Tibial artery (tissue), 4 donors: ENCODE measurements around the gene FBXO44.

Experiments used
- DNase-seq, 2 donors: peaks; one replicate each; pipeline ENCODE4 v3.0.0-alpha.2; 2019
- H3K27ac ChIP-seq, 2 donors: fragments of 200-600 bp; sonication (generic) in 1 of 2; 1 replicate in 1 of 2; 2 replicates in 1 of 2; pipeline ENCODE4 v1.5.1; 2018 to 2019; ENCODE audit warnings: mild to moderate bottlenecking in 1 of 2
- H3K27me3 ChIP-seq, 2 donors: fragments of 200-600 bp; sonication (generic) in 1 of 2; one replicate each; pipeline versions ENCODE4 v1.5.1 to v1.6.0; 2016 to 2019
- H3K36me3 ChIP-seq, 3 donors: fragments of 200-600 bp; sonication (generic) in 2 of 3; one replicate each; pipeline ENCODE4 v1.5.1; 2016 to 2019; ENCODE audit warnings: mild to moderate bottlenecking in 2 of 3
- H3K4me1 ChIP-seq, 4 donors: fragments of 200-600 bp; sonication (generic) in 2 of 4; 1 replicate in 3 of 4; 2 replicates in 1 of 4; pipeline ENCODE4 v1.5.1; 2016 to 2019
- H3K4me3 ChIP-seq, 2 donors: fragments of 200-600 bp; sonication (generic) in 1 of 2; 1 replicate in 1 of 2; 2 replicates in 1 of 2; pipeline ENCODE4 v1.5.1; 2018 to 2019; ENCODE audit warnings: mild to moderate bottlenecking in 2 of 2
- H3K9me3 ChIP-seq, 3 donors: fragments of 200-600 bp; sonication (generic) in 1 of 3; one replicate each; pipeline ENCODE4 v1.5.1; 2016 to 2019
- intact Hi-C: fragments of 100-400 bp; cut with DNase I; formaldehyde crosslinking; loops from one replicate; pipeline ENCODE4 v1.15.0; 2023; ENCODE audit warnings: low total_unique reads
- TF ChIP-seq, protein P1 (sequence below), 2 experiments: fragments of 200-600 bp in 1 of 2; fragments of 450-650 bp in 1 of 2; IDR thresholded peaks; one replicate each; pipeline ENCODE4 v1.5.1; 2017 to 2019; ENCODE audit warnings: antibody characterized with exemption in 2 of 2, mild to moderate bottlenecking in 1 of 2, moderate library complexity in 1 of 2

Gene FBXO44

GRCh38 chr1:11682799-11683198 is 28.1 kb downstream of the FBXO44 start:
- intact Hi-C loops = no loop called here
- TF ChIP-seq, protein P1, sequence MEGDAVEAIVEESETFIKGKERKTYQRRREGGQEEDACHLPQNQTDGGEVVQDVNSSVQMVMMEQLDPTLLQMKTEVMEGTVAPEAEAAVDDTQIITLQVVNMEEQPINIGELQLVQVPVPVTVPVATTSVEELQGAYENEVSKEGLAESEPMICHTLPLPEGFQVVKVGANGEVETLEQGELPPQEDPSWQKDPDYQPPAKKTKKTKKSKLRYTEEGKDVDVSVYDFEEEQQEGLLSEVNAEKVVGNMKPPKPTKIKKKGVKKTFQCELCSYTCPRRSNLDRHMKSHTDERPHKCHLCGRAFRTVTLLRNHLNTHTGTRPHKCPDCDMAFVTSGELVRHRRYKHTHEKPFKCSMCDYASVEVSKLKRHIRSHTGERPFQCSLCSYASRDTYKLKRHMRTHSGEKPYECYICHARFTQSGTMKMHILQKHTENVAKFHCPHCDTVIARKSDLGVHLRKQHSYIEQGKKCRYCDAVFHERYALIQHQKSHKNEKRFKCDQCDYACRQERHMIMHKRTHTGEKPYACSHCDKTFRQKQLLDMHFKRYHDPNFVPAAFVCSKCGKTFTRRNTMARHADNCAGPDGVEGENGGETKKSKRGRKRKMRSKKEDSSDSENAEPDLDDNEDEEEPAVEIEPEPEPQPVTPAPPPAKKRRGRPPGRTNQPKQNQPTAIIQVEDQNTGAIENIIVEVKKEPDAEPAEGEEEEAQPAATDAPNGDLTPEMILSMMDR (IDR thresholded peaks at IDR 0.05) = no peak
- no peak overlapping the region for H3K27ac ChIP-seq

DNA sequence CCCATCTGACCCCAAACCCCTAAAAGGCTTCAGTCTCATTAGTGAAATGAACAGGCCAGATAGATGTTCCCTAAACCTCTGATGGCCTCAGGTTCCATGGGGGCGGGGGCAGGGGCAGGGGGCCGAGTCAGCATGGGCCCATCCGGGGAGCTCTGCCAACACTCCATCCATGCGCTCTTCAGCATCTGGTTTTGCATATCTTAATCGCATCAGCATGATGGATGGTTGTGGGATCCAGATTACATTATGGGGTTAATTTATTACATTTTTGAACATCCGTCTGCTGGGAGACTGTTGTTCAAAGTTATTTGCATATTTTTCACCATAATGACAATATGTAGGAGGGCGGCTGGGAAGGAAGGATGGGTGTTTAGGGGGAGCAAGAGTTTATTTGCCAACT is 29.4 kb downstream of the FBXO44 start:
- Histone ChIP-seq H3K36me3 (no peaks in the 10 kb centered on the region), H3K27me3 (peaks cover 0 to 26% of the 10 kb centered on the region in 2 donors)
- intact Hi-C loops = no loop called here

More at GRCh38 chr1:11682799-11683198, 28.1 kb downstream of the FBXO44 start:
- Histone ChIP-seq H3K36me3 (no peaks in the 10 kb centered on the region), H3K4me1 (peaks cover 0 to 20% (median 14%) of the 10 kb centered on the region in 4 donors), H3K4me3 (no peak overlapping the region), H3K9me3 (no peaks in the 10 kb centered on the region), H3K27me3 (peaks cover 0 to 17% of the 10 kb centered on the region in 2 donors)
- DNase-seq = no peak

GRCh38 chr1:11685210-11685752 is 30.6 kb downstream of the FBXO44 start:
- H3K36me3 ChIP-seq = no peaks in the 10 kb centered on the region
- TF ChIP-seq, protein P1 (IDR thresholded peaks at IDR 0.05) = no peak
- no peaks in the 10 kb centered on the region for H3K9me3 ChIP-seq
- intact Hi-C loops = no loop called here
- peaks cover 0 to 37% of the 10 kb centered on the region in 2 donors for H3K27me3 ChIP-seq
- H3K4me1 ChIP-seq = peaks cover 0 to 11% (median 8%) of the 10 kb centered on the region in 4 donors
- no peak for DNase-seq
- no peak overlapping the region for H3K27ac ChIP-seq
- no peak overlapping the region for H3K4me3 ChIP-seq

More for the DNA sequence above, 29.4 kb downstream of the FBXO44 start:
- Histone ChIP-seq H3K4me1 (peaks cover 0 to 20% (median 14%) of the 10 kb centered on the region in 4 donors), H3K4me3 (no peak overlapping the region), H3K9me3 (no peaks in the 10 kb centered on the region), H3K27ac (no peak overlapping the region)
- TF ChIP-seq, protein P1 (IDR thresholded peaks at IDR 0.05) = no peak
- no peak for DNase-seq

DNA sequence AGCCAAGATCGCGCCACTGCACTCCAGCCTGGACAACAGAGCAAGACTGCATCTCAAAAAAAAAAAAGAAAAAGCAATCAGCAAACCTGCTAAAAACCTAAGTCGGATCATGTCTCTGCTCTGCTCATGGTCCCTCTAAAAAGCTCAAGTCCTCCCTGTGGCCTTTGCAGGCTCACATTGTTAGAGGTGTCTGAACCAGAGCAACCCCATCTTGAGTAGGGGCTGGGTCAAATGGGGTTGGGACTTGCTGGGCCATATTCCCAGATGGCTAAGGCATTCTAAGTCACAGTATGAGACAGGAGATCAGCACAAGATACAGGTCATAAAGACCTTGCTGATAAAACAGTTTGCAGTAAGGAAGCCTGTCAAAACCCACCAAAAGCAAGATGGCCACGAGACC is 33.8 kb downstream of the FBXO44 start:
- DNase-seq = no peak
- H3K27ac ChIP-seq = no peak overlapping the region
- H3K36me3 ChIP-seq = no peaks in the 10 kb centered on the region
- peaks cover 7 to 69% of the 10 kb centered on the region in 2 donors for H3K27me3 ChIP-seq
- TF ChIP-seq, protein P1 (IDR thresholded peaks at IDR 0.05) = no peak
- no peaks in the 10 kb centered on the region for H3K9me3 ChIP-seq
- peaks cover 0 to 30% (median 24%) of the 10 kb centered on the region in 4 donors for H3K4me1 ChIP-seq
- intact Hi-C loops = no loop called here
- H3K4me3 ChIP-seq = no peak overlapping the region

DNA sequence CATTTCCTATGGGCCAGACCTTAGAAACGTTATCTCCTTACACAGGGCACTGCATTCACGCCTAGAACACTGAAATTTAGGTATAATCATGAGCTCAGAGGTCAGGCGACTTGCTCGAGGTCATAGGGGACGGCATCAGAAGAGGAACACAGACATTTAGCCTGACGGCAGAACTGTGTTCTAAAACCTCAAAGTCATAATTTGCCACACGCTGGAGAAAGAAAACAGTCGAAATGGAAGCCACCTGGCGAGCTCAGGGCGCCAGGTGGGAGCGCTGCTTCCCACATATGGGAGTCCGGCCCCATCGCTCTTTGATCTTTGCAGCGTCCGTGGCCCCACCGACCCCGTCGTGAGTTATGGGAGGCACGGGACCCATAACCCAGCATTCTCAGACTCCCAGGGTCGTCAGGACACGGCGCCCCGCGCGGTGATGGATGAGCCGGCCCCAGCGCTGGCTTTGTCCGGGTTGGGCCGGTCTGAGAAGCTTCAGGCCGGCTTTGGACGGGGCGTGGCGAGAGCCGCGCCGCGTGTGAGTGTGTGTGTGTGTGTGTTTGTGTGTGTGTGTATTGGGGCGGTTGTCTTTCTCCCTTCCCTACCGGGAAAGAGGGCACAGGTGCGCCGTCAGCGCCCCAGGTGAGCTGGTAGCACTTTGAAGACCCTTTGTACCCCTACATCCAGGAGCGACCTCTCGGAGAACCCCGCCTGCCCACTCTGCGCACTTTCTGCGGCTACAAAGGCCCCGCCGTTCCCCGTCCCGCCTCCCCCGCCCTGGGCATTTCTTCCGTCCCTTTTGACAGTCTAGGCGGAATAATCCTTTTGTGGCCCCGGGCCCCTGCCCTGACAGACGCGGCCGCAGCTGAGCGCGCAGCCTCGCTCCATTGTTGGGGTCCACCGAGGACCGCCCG is 36.0 kb downstream of the FBXO44 start:
- no peak for DNase-seq
- Histone ChIP-seq H3K4me3 (peak overlapping the region in 1 of 2 donors; percentile 34), H3K27ac (no peak overlapping the region)

More for the DNA sequence above, 36.0 kb downstream of the FBXO44 start:
- peaks cover 7 to 79% of the 10 kb centered on the region in 2 donors for H3K27me3 ChIP-seq
- H3K36me3 ChIP-seq = no peaks in the 10 kb centered on the region
- intact Hi-C loops = no loop called here
- no peaks in the 10 kb centered on the region for H3K9me3 ChIP-seq
- TF ChIP-seq, protein P1 (IDR thresholded peaks at IDR 0.05) = no peak
- H3K4me1 ChIP-seq = peaks cover 0 to 31% (median 24%) of the 10 kb centered on the region in 4 donors
